Measurements from ENCODE around the gene M1AP. TPM values are rescaled to one million over a fixed set of nuclear protein-coding genes. Genes with fewer than 3 reads are reported as not detected.
"Not testable (repeated sequence)": the region's sequence is repeated elsewhere in the genome, so short reads cannot be mapped to it uniquely, and the experiment has no call there.

M1AP gene
- total and polyA plus RNA-seq, 4 experiments from 2014 or later: 0.47 TPM; not detected in 3

GRCh38 chr2:74567881-74568280 is 80.2 kb downstream of the M1AP start:
- Mint-ChIP-seq H3K36me3 (no peaks in the 10 kb centered on the region), H3K4me3 (no peak overlapping the region), H3K27me3 (peaks cover 2 to 20% of the 10 kb centered on the region in 2 donors), H3K4me1 (no peaks in the 10 kb centered on the region), H3K27ac (peak overlapping the region in 1 of 7 donors; percentile 30), H3K9me3 (no peaks in the 10 kb centered on the region)
- ChIA-PET CTCF (ENCODE audit: partially characterized antibody) (interaction anchor here (1.1 to 3.8 kb wide), 3 partner anchors 13 to 233 kb away, joined by 3 to 19 read pairs (median 4); no protein-coding TSS in a partner anchor), POLR2A (ENCODE audit: partially characterized antibody) (interaction anchor here (1.3 to 1.5 kb wide), 2 partner anchors 12 to 110 kb away, joined by 3 to 5 read pairs; partner anchors contain the start of gene WBP1)
- Histone ChIP-seq H3K27me3 (ENCODE audit: insufficient read depth, low read length) (no peaks in the 10 kb centered on the region), H3K9me3 (ENCODE audit: control insufficient read depth in 1 of 2, low read length in 2 of 2) (no peaks in the 10 kb centered on the region), H3K27ac (ENCODE audit: low read depth, low read length) (no peak overlapping the region), H3K4me3 (ENCODE audit: low read length in 2 of 2) (no peak overlapping the region), H3K36me3 (ENCODE audit: insufficient read depth, low read length) (no peaks in the 10 kb centered on the region), H3K4me1 (ENCODE audit: insufficient read depth, low read length) (no peaks in the 10 kb centered on the region)
- DNase-seq: no peak
- intact Hi-C loops (cut with micrococcal nuclease): no loop called here

GRCh38 chr2:74566754-74567085 is 81.4 kb downstream of the M1AP start:
- intact Hi-C loops (cut with micrococcal nuclease): no loop called here
- ChIA-PET CTCF (ENCODE audit: partially characterized antibody) (interaction anchor here (0.6 to 3.8 kb wide), 5 partner anchors 10 to 786 kb away, joined by 3 to 19 read pairs (median 3); no protein-coding TSS in a partner anchor), POLR2A (ENCODE audit: partially characterized antibody) (interaction anchor here (1.3 to 1.5 kb wide), 2 partner anchors 11 to 109 kb away, joined by 3 to 5 read pairs; partner anchors contain the start of gene WBP1)
- H3K4me3 ChIP-seq (ENCODE audit: low read length in 2 of 2): no peak overlapping the region
- no peaks in the 10 kb centered on the region for H3K9me3 Mint-ChIP-seq
- H3K27ac Mint-ChIP-seq: peak overlapping the region in 1 of 7 donors; percentile 13
- no peaks in the 10 kb centered on the region for H3K36me3 ChIP-seq (ENCODE audit: insufficient read depth, low read length)
- peaks cover 6 to 24% of the 10 kb centered on the region in 2 donors for H3K27me3 Mint-ChIP-seq
- no peaks in the 10 kb centered on the region for H3K4me1 Mint-ChIP-seq
- no peaks in the 10 kb centered on the region for H3K27me3 ChIP-seq (ENCODE audit: insufficient read depth, low read length)
- H3K36me3 Mint-ChIP-seq: no peaks in the 10 kb centered on the region
- no peak overlapping the region for H3K4me3 Mint-ChIP-seq
- H3K9me3 ChIP-seq (ENCODE audit: control insufficient read depth in 1 of 2, low read length in 2 of 2): no peaks in the 10 kb centered on the region
- no peak overlapping the region for H3K27ac ChIP-seq (ENCODE audit: low read depth, low read length)
- DNase-seq: no peak
- H3K4me1 ChIP-seq (ENCODE audit: insufficient read depth, low read length): no peaks in the 10 kb centered on the region

DNA sequence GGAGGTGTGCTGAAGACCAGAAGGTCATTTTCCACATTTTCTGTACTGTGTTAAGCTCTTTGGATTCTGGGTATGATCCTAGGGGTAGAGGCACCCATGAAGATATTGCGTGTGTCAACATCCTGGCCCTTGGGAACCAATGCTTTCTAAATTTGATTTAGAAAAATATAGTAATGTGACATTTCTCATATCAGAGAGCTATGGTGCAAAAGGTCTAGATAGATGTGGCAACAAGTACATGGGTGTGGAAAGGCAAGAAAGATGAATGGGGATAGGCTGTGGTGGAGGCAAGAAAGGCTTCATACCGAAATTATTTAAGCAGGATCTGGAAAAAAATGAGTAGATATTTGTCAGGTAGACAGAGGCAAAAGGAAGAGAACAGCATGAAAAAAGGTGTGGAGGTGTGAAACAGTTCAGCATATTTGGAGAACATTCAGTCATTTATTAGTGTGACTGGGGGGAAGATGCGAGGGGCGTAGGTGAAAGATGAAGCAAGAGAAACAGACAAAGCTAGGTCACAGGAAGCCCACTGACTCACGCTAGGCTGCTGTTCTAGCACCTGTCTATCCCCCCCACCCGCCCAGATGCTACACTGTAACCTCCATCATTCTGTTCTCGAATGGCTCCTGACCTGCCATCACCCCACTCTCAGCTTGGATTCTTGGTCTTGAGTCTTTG is 81.9 kb downstream of the M1AP start:
- no peaks in the 10 kb centered on the region for H3K27me3 ChIP-seq (ENCODE audit: insufficient read depth, low read length)
- peaks cover 9 to 25% of the 10 kb centered on the region in 2 donors for H3K27me3 Mint-ChIP-seq
- no peaks in the 10 kb centered on the region for H3K4me1 ChIP-seq (ENCODE audit: insufficient read depth, low read length)
- no peaks in the 10 kb centered on the region for H3K9me3 ChIP-seq (ENCODE audit: control insufficient read depth in 1 of 2, low read length in 2 of 2)
- H3K4me1 Mint-ChIP-seq: no peaks in the 10 kb centered on the region
- H3K36me3 ChIP-seq (ENCODE audit: insufficient read depth, low read length): no peaks in the 10 kb centered on the region
- CTCF ChIA-PET (ENCODE audit: partially characterized antibody): interaction anchor here (0.6 to 3.8 kb wide), 4 partner anchors 10 to 786 kb away, joined by 3 to 19 read pairs (median 4); no protein-coding TSS in a partner anchor
- H3K27ac ChIP-seq (ENCODE audit: low read depth, low read length): no peak overlapping the region
- POLR2A ChIA-PET (ENCODE audit: partially characterized antibody): no interaction called here
- H3K4me3 Mint-ChIP-seq: no peak overlapping the region
- no peaks in the 10 kb centered on the region for H3K36me3 Mint-ChIP-seq
- no peak overlapping the region for H3K27ac Mint-ChIP-seq
- no peak for DNase-seq
- intact Hi-C loops (cut with micrococcal nuclease): no loop called here
- no peak overlapping the region for H3K4me3 ChIP-seq (ENCODE audit: low read length in 2 of 2)
- no peaks in the 10 kb centered on the region for H3K9me3 Mint-ChIP-seq

GRCh38 chr2:74564222-74564621 is 83.9 kb downstream of the M1AP start:
- Mint-ChIP-seq H3K4me3 (no peak overlapping the region), H3K4me1 (peaks cover 0 to 6% (median 1%) of the 10 kb centered on the region in 4 donors), H3K27me3 (peaks cover 9 to 31% of the 10 kb centered on the region in 2 donors), H3K36me3 (no peaks in the 10 kb centered on the region), H3K9me3 (no peaks in the 10 kb centered on the region), H3K27ac (no peak overlapping the region)
- no peak overlapping the region for H3K27ac ChIP-seq (ENCODE audit: low read depth, low read length)
- no peak for DNase-seq
- ChIA-PET CTCF (ENCODE audit: partially characterized antibody) (no interaction called here), POLR2A (ENCODE audit: partially characterized antibody) (no interaction called here)
- intact Hi-C loops (cut with micrococcal nuclease): no loop called here
- H3K27me3 ChIP-seq (ENCODE audit: insufficient read depth, low read length): no peaks in the 10 kb centered on the region
- H3K9me3 ChIP-seq (ENCODE audit: control insufficient read depth in 1 of 2, low read length in 2 of 2): no peaks in the 10 kb centered on the region
- no peaks in the 10 kb centered on the region for H3K36me3 ChIP-seq (ENCODE audit: insufficient read depth, low read length)
- H3K4me1 ChIP-seq (ENCODE audit: insufficient read depth, low read length): no peaks in the 10 kb centered on the region
- no peak overlapping the region for H3K4me3 ChIP-seq (ENCODE audit: low read length in 2 of 2)

DNA sequence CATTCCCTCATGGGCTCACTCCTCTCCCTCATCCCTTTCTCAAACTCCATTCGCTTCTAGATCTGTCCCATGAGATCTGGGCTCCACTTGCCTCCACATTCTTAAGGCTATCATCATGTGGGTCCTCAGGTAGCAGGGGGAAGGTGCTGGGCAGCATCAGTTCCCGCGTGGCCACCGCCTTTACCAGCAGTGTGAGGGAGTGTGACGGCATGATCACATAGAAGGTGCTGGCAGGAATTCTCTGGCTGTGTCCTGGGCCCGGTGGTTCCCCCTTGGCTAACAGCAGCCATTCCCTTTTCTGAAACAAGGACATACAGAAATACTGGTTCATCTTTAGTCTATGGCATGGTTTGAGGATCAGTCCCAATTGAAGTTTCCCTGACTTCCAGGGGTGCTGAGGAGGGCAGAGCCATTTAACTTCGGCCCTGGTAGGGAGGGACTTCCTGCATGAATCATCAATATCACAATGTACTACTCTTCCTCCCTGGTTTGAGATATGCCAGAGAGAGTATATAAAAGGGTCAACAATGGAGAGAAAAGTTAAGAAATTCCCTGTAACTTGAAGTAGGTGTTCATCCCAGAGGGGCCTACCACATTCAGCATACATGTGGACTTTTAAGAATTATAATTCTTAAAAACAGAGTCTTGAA is 85.9 kb downstream of the M1AP start:
- Histone ChIP-seq H3K9me3 (ENCODE audit: control insufficient read depth in 1 of 2, low read length in 2 of 2) (no peaks in the 10 kb centered on the region), H3K27me3 (ENCODE audit: insufficient read depth, low read length) (no peaks in the 10 kb centered on the region), H3K36me3 (ENCODE audit: insufficient read depth, low read length) (no peaks in the 10 kb centered on the region), H3K4me1 (ENCODE audit: insufficient read depth, low read length) (no peaks in the 10 kb centered on the region), H3K27ac (ENCODE audit: low read depth, low read length) (no peak overlapping the region), H3K4me3 (ENCODE audit: low read length in 2 of 2) (no peak overlapping the region)
- CTCF ChIA-PET (ENCODE audit: partially characterized antibody): no interaction called here
- H3K9me3 Mint-ChIP-seq: no peaks in the 10 kb centered on the region
- H3K4me1 Mint-ChIP-seq: peaks cover 0 to 6% (median 2%) of the 10 kb centered on the region in 4 donors
- no peaks in the 10 kb centered on the region for H3K36me3 Mint-ChIP-seq
- intact Hi-C loops (cut with micrococcal nuclease): no loop called here
- no peak for DNase-seq
- POLR2A ChIA-PET (ENCODE audit: partially characterized antibody): no interaction called here
- no peak overlapping the region for H3K27ac Mint-ChIP-seq
- H3K4me3 Mint-ChIP-seq: no peak overlapping the region
- peaks cover 8 to 24% of the 10 kb centered on the region in 2 donors for H3K27me3 Mint-ChIP-seq

- H3K4me3 Mint-ChIP-seq; H3K9me3 Mint-ChIP-seq; H3K27ac ChIP-seq (ENCODE audit: low read depth, low read length); H3K27me3 ChIP-seq (ENCODE audit: insufficient read depth, low read length); H3K4me3 ChIP-seq (ENCODE audit: low read length in 2 of 2); H3K36me3 ChIP-seq (ENCODE audit: insufficient read depth, low read length); H3K27ac Mint-ChIP-seq; CTCF ChIA-PET (ENCODE audit: partially characterized antibody); POLR2A ChIA-PET (ENCODE audit: partially characterized antibody); intact Hi-C loops (cut with micrococcal nuclease); H3K4me1 ChIP-seq (ENCODE audit: insufficient read depth, low read length); H3K9me3 ChIP-seq (ENCODE audit: control insufficient read depth in 1 of 2, low read length in 2 of 2); DNase-seq: not testable (repeated sequence)
- H3K36me3 Mint-ChIP-seq: peaks cover 0 to 10% of the 10 kb centered on the region in 2 donors
- peaks cover under 1 to 11% (median 6%) of the 10 kb centered on the region in 4 donors for H3K4me1 Mint-ChIP-seq
- H3K27me3 Mint-ChIP-seq: peaks cover 8 to 22% of the 10 kb centered on the region in 2 donors
Measured at GRCh38 chr2:74561022-74561421, 87.1 kb downstream of the M1AP start.

GRCh38 chr2:74560591-74560990 is 87.5 kb downstream of the M1AP start:
- Mint-ChIP-seq H3K4me1 (peaks cover 2 to 15% (median 8%) of the 10 kb centered on the region in 4 donors), H3K27ac (peak overlapping the region in 2 of 7 donors; percentile 47 to 77), H3K4me3 (no peak overlapping the region), H3K27me3 (peaks cover 7 to 20% of the 10 kb centered on the region in 2 donors), H3K36me3 (peaks cover 0 to 10% of the 10 kb centered on the region in 2 donors), H3K9me3 (no peaks in the 10 kb centered on the region)
- H3K4me3 ChIP-seq (ENCODE audit: low read length in 2 of 2): no peak overlapping the region
- CTCF ChIA-PET (ENCODE audit: partially characterized antibody): no interaction called here
- no peaks in the 10 kb centered on the region for H3K36me3 ChIP-seq (ENCODE audit: insufficient read depth, low read length)
- POLR2A ChIA-PET (ENCODE audit: partially characterized antibody): no interaction called here
- H3K27ac ChIP-seq (ENCODE audit: low read depth, low read length): no peak overlapping the region
- intact Hi-C loops (cut with micrococcal nuclease): no loop called here
- H3K9me3 ChIP-seq (ENCODE audit: control insufficient read depth in 1 of 2, low read length in 2 of 2): no peaks in the 10 kb centered on the region
- peaks cover 4% of the 10 kb centered on the region for H3K4me1 ChIP-seq (ENCODE audit: insufficient read depth, low read length)
- no peak for DNase-seq
- no peaks in the 10 kb centered on the region for H3K27me3 ChIP-seq (ENCODE audit: insufficient read depth, low read length)
